Adipocyte (in vitro differentiated cells): ENCODE results near the gene C2CD4C.

Experiments used
- DNase-seq: peaks from one replicate; pipeline ENCODE4 v3.0.0-alpha.2; 2015; ENCODE audit warnings: low read depth
- H3K27me3 ChIP-seq: replicated peaks from 2 replicates; pipeline ENCODE4 v1.7.0; 2013; ENCODE audit warnings: mild to moderate bottlenecking, low read length, moderate library complexity; ENCODE audit not compliant: control insufficient read depth, insufficient read depth
- H3K36me3 ChIP-seq: 2 replicates; pipeline ENCODE4 v1.7.0; 2013; ENCODE audit warnings: low read length, mild to moderate bottlenecking, moderate library complexity; ENCODE audit not compliant: control insufficient read depth, insufficient read depth, severe bottlenecking
- H3K4me1 ChIP-seq: 2 replicates; pipeline ENCODE4 v1.7.0; 2013; ENCODE audit warnings: mild to moderate bottlenecking, low read length, moderate library complexity; ENCODE audit not compliant: control insufficient read depth, insufficient read depth
- H3K4me3 ChIP-seq: 2 replicates; pipeline ENCODE4 v1.7.0; 2013; ENCODE audit warnings: mild to moderate bottlenecking, low read length, moderate library complexity
- H3K9ac ChIP-seq: 2 replicates; pipeline ENCODE4 v1.7.0; 2013; ENCODE audit warnings: mild to moderate bottlenecking, low read length, moderate library complexity
- H3K9me3 ChIP-seq: 2 replicates; pipeline ENCODE4 v1.7.0; 2013; ENCODE audit warnings: mild to moderate bottlenecking, low read length, moderate library complexity; ENCODE audit not compliant: control insufficient read depth

The C2CD4C gene

DNA sequence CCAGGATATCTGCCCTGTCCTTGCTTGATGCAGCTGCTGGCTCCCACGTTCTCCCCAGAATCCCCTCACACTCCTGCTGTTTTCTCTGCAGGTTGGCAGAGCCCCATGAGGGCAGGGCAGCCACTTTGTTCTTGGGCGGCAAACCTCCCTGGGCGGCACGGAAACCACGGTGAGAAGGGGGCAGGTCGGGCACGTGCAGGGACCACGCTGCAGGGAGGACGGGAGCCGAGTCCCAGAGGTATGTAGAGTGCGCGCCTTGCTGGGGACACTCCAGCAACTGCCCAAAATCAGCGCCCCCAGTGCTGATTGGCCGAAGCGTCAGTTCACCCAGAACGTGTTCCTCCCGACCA lies 34.1 kb downstream of the C2CD4C start:
- DNase-seq = no peak
- Histone ChIP-seq H3K9me3 (no peaks in the 10 kb centered on the region), H3K4me3 (no peak overlapping the region), H3K9ac (no peak overlapping the region), H3K36me3 (no peaks in the 10 kb centered on the region), H3K4me1 (no peaks in the 10 kb centered on the region), H3K27me3 (peaks cover 44% of the 10 kb centered on the region)

DNA sequence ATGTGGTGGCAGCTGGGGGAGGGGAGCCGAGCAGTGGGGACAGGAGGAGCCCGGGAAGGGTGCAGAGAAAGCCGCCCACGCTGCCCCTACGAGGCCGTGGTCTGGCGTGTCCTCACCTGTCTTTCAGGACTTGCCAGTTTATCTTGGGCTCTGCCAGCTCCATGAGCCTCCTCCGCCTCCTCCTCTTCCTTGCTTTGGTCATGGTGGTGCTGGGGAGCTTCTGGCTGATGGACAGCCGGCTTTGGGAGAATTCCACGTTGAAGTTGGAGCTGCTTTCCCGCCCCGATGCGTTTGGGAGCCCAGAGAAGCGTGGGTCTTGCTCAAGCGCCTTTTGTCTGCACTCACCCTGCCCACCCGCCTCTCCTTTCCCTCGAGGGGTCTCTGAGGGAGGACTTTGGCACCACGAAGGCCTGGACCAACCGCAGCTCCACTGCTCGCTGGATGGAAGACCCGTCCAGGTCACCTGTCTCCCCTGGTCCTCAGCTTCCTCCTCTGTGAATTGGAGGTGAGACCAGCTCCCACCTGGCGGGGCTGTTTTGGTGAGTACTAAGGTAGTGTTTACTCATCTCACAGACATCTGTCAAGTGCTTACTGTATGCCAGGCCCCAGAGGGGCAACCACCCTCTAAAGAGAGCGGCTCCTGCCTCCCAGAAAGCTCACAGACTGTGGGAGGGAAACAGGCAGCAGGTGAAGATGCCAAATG lies 34.6 kb downstream of the C2CD4C start:
- H3K27me3 ChIP-seq = peaks cover 44% of the 10 kb centered on the region
- no peak overlapping the region for H3K9ac ChIP-seq
- no peak for DNase-seq
- H3K4me1 ChIP-seq = no peaks in the 10 kb centered on the region
- H3K36me3 ChIP-seq = no peaks in the 10 kb centered on the region
- no peaks in the 10 kb centered on the region for H3K9me3 ChIP-seq
- no peak overlapping the region for H3K4me3 ChIP-seq

DNA sequence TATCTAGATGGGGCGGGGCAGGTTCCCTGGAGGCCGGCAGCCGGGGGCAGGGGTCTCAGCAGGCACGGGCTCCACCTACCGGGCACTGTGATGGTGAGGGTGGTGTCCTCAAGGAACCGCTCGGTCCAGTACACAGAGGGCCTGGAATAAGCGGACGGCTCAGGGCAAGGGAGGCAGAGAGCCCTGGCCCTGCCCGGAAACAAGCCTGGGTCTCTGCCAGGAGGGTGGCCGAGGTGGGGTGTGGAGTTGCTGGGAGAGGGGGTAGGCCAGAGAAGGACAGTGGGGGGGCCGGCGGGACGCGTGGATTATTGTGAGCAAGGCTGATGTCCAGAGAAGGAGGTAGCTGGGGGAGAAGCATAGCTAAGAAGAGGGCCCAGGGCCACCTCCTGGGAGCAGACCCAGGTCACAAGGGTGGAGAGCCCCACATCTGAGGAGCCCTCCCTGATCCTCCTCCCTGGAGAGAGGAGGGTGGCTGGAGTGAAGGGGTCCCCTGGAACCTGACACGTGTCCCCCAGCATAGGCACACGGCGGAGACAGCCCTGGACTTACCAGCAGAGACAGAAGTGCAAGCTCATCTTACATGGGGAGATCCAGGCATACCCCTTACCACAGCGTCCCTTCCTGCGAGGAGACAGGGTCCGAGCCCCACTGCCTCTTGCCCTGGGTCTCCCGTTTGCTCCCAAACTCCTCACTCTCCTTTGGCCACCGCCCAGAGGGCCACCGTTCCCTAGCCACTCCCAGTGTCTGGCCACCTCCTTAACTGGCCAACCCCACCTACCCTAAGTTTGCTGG lies 35.4 kb downstream of the C2CD4C start:
- H3K4me1 ChIP-seq = no peaks in the 10 kb centered on the region
- no peak overlapping the region for H3K4me3 ChIP-seq
- H3K9ac ChIP-seq = no peak overlapping the region
- no peaks in the 10 kb centered on the region for H3K36me3 ChIP-seq
- H3K27me3 ChIP-seq = peaks cover 49% of the 10 kb centered on the region
- no peaks in the 10 kb centered on the region for H3K9me3 ChIP-seq
- DNase-seq = no peak

DNA sequence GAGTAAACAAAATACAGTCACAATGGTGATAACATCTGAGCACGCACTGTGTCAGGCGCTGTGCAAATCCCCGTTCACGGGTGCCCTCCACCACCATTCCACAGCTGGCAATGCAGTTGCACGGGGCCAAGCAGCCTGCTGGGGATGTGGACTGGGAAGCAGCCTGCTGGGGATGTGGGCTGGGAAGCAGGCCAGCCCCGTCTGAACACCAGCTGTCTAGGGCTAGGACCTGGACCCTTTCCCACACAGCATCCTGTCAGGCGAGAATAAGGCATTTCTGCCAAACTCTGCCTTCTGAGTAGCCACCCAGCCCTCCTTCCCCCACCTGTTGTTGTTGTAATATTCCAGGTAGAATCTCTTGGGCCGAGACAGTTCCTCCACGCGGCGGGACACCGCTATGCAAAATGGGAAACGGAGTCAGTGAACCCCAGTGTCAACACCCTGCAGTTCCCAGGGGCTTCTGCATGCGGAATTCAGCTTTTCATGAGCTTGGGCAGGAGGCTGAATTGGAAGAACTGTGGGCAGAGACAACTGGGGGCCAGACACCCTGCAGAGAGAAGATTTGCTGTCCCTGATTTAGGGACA lies 36.5 kb downstream of the C2CD4C start:
- Histone ChIP-seq H3K36me3 (no peaks in the 10 kb centered on the region), H3K9me3 (no peaks in the 10 kb centered on the region), H3K4me3 (no peak overlapping the region), H3K4me1 (no peaks in the 10 kb centered on the region), H3K27me3 (peaks cover 61% of the 10 kb centered on the region), H3K9ac (no peak overlapping the region)
- peak; percentile 39 for DNase-seq

DNA sequence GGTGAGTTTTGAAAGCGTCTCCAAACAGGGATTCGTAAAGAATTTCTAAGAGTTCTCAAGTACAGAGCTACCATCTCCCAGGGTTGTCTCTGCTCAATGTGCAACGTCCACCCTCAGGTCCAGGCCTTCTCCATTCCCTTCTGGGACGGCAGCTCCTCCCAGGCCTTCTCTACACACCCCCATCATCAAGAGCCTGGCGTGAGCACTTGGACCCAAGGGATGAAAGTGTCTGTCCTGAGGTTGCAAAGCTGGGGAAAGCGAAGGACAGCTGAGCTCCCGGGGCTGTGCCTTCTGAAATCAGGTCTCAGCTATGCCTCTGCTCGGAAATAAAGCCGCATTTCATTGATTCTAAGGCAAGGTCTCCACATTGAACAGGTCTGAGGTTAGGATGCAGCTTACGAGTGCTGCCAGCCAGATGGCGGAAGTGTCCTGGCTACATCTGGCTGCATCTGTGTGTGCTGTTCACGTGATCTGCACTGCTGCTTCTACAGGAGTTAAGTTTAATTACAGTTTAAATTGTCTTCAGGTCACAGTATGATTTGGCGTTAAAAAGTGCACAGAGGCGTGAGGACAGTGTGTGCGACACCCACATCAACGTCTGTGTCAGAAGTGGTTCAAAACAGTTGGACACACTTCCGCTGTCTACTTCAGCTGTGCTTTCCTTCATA lies 37.3 kb downstream of the C2CD4C start:
- Histone ChIP-seq H3K9me3 (peaks cover 3% of the 10 kb centered on the region), H3K36me3 (no peaks in the 10 kb centered on the region), H3K4me3 (no peak overlapping the region), H3K9ac (no peak overlapping the region), H3K4me1 (no peaks in the 10 kb centered on the region), H3K27me3 (peaks cover 68% of the 10 kb centered on the region)
- peak; percentile 15 for DNase-seq

DNA sequence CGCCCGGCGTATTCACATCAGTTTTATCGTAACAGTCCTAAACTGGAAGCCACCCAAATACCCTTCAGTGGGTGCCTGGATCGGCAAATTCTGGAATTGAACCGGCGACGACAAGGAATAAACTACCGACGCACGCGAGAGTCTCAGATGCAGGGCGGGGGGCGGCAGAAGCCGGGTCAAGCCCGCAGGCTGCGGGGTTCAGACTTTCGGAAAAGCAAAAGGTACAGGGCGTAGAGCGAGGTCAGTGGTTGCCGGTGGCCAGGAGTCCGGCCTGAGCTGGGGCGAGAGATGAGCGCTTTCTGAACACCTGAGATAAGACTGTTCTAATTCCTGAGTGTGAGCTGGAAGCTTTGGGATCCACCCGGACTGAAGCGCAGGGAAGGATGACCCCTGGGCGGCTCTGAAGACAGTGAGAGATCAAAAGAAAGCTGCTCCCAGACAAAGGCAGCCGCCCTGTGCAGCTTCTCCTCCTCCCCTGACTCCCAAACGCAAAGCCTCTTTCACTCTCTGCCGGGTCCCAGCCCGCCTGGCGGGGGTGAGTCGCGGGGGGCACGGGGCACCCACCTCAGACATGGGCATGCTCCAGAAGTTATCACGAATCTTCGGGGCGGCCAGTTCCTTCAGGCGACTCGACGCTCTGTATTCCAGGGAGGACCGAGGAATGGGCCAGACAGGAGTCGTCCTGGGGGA lies 38.2 kb downstream of the C2CD4C start:
- H3K4me1 ChIP-seq = no peaks in the 10 kb centered on the region
- H3K9ac ChIP-seq = no peak overlapping the region
- no peak for DNase-seq
- no peaks in the 10 kb centered on the region for H3K36me3 ChIP-seq
- H3K4me3 ChIP-seq = no peak overlapping the region
- H3K27me3 ChIP-seq = peaks cover 73% of the 10 kb centered on the region
- H3K9me3 ChIP-seq = peaks cover 5% of the 10 kb centered on the region

DNA sequence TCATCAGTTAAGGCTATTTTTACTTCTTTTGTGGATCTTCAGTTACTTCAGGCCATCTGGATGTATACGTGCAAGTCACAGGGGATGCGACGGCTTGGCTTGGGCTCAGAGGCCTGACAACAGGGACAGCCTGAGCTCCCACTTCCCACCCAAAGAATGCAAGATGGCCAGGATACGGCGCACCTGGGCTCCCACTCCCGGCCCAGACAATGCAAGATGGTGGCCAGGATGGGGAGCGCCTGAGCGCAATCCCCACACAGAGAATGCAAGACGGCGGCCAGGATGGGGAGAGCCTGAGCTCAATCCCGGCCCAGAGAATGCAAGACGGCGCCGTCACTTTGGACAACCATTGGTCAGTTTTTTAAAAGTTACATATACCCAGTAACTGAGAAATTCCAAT lies 39.1 kb downstream of the C2CD4C start:
- no peak overlapping the region for H3K4me3 ChIP-seq
- H3K9ac ChIP-seq = no peak overlapping the region
- no peaks in the 10 kb centered on the region for H3K36me3 ChIP-seq
- peaks cover 79% of the 10 kb centered on the region for H3K27me3 ChIP-seq
- H3K4me1 ChIP-seq = no peaks in the 10 kb centered on the region
- peaks cover 5% of the 10 kb centered on the region for H3K9me3 ChIP-seq
- DNase-seq = no peak

DNA sequence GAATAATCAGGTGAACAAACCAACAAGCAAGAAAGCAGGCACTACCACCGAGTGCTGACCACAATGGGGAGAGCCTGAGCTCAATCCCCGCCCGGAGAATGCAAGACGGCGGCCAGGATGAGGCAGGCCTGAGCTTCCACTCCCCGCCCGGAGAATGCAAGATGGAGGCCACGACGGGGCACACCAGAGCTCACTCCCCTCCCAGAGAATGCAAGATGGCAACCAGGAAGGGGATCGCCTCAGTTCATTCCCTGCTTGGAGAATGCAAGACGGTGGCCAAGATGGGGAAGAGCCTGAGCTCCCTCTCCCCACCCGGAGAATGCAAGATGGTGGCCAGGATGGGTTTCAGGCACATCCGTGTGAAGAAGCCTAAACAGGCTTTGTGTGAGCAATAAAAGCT lies 39.7 kb downstream of the C2CD4C start:
- no peak overlapping the region for H3K4me3 ChIP-seq
- H3K9me3 ChIP-seq = peaks cover 5% of the 10 kb centered on the region
- H3K9ac ChIP-seq = no peak overlapping the region
- peaks cover 78% of the 10 kb centered on the region for H3K27me3 ChIP-seq
- no peak for DNase-seq
- no peaks in the 10 kb centered on the region for H3K36me3 ChIP-seq
- no peaks in the 10 kb centered on the region for H3K4me1 ChIP-seq

DNA sequence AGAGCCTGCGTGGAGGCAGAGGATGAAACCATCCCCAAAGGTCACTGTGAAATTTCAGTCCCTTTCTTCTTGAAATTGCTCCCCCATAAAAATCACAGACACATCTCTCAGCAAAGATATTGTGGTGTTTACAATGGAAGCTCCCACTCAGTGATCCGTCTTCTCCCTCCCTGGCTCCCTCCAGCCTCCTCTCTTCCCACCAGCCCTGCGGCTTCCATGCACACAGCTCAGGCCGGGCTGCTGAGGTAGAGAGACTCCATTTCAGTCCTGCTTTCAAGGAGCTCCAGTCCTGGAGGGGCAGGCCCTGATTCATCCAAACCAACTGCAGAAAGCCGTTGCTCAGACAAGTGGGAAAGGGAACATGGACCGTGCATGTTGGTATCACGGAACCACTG lies 40.3 kb downstream of the C2CD4C start:
- no peak for DNase-seq

DNA sequence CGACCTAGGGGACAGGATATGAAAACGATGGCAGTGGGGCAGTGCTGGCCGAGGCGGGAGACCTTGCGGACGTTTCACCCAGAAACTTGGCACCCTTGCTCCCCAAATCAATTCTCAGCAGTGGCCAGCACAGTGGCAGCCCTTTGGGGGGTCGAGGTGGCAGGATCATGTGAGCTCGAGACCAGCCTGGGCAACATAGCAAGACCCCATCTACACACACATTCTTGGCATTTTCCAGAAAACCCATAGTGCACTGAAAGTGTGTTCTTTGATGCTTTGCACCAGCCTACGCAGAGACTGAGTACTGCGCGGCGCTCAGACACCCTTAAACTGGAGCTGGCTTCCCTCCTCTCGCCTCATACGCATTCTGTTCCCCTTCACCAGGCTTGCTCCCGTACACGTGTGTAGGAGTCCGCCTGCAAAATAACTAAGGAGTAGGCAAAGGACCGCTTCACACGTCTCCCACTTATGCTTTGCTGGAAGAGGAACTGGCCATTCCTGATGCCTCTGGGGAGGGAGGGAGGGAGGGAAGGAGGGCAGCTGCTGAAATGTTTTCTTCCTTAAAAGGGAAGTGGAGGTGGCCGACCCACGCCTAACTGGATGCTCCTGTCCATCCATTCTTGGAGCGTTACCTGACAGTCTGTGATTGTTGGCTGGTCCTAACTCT lies 40.9 kb downstream of the C2CD4C start:
- no peaks in the 10 kb centered on the region for H3K36me3 ChIP-seq

More for the DNA sequence above, 40.3 kb downstream of the C2CD4C start:
- H3K27me3 ChIP-seq = peaks cover 72% of the 10 kb centered on the region
- H3K4me3 ChIP-seq = no peak overlapping the region
- no peaks in the 10 kb centered on the region for H3K4me1 ChIP-seq
- peaks cover 5% of the 10 kb centered on the region for H3K9me3 ChIP-seq
- H3K9ac ChIP-seq = no peak overlapping the region
- no peaks in the 10 kb centered on the region for H3K36me3 ChIP-seq

More for the DNA sequence above, 40.9 kb downstream of the C2CD4C start:
- Histone ChIP-seq H3K9ac (no peak overlapping the region), H3K9me3 (peaks cover 5% of the 10 kb centered on the region), H3K27me3 (peaks cover 67% of the 10 kb centered on the region), H3K4me1 (no peaks in the 10 kb centered on the region), H3K4me3 (no peak overlapping the region)
- DNase-seq = no peak
